Brain microvascular endothelial cell (primary cell): ENCODE measurements around the gene NAT8L.

Experiments used
- DNase-seq: peaks from one replicate; pipeline ENCODE4 v3.0.0-alpha.2; 2020
- H3K27ac ChIP-seq: fragments of 250-450 bp; sonication (Bioruptor Pico); 2 replicates; pipeline ENCODE4 v1.5.1; 2020; ENCODE audit warnings: mild to moderate bottlenecking, moderate library complexity
- H3K27me3 ChIP-seq: fragments of 250-450 bp; sonication (Bioruptor Pico); replicated peaks from 2 replicates; pipeline ENCODE4 v1.5.1; 2020; ENCODE audit warnings: mild to moderate bottlenecking
- H3K36me3 ChIP-seq: fragments of 250-450 bp; sonication (Bioruptor Pico); replicated peaks from 2 replicates; pipeline ENCODE4 v1.5.1; 2020; ENCODE audit warnings: mild to moderate bottlenecking
- H3K4me3 ChIP-seq: 2 replicates; pipeline ENCODE4 v1.5.1; 2011; ENCODE audit warnings: low read depth, mild to moderate bottlenecking, control low read depth, low read length, moderate library complexity
- in situ Hi-C: cut with HindIII; loops from 2 replicates; pipeline ENCODE4 v1.10.0; 2017; ENCODE audit warnings: low sequenced_read_pairs, low pct_ligation_motif_present
- TF ChIP-seq, protein P1 (sequence below): IDR thresholded peaks from 2 replicates; pipeline ENCODE4 v1.5.1; 2011; ENCODE audit warnings: low read depth, mild to moderate bottlenecking, moderate library complexity, low read length, control low read depth, inconsistent platforms; ENCODE audit errors: missing control alignments

Gene NAT8L

GRCh38 chr4:2066571-2067445 lies 7.7 kb downstream of the NAT8L start:
- no peak overlapping the region for H3K27ac ChIP-seq
- DNase-seq = no peak
- no peak overlapping the region for H3K4me3 ChIP-seq
- no peaks in the 10 kb centered on the region for H3K27me3 ChIP-seq
- TF ChIP-seq, protein P1, sequence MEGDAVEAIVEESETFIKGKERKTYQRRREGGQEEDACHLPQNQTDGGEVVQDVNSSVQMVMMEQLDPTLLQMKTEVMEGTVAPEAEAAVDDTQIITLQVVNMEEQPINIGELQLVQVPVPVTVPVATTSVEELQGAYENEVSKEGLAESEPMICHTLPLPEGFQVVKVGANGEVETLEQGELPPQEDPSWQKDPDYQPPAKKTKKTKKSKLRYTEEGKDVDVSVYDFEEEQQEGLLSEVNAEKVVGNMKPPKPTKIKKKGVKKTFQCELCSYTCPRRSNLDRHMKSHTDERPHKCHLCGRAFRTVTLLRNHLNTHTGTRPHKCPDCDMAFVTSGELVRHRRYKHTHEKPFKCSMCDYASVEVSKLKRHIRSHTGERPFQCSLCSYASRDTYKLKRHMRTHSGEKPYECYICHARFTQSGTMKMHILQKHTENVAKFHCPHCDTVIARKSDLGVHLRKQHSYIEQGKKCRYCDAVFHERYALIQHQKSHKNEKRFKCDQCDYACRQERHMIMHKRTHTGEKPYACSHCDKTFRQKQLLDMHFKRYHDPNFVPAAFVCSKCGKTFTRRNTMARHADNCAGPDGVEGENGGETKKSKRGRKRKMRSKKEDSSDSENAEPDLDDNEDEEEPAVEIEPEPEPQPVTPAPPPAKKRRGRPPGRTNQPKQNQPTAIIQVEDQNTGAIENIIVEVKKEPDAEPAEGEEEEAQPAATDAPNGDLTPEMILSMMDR = no peak
- in situ Hi-C loops = no loop called here
- H3K36me3 ChIP-seq = no peaks in the 10 kb centered on the region

GRCh38 chr4:2067446-2068197 lies 8.5 kb downstream of the NAT8L start:
- Histone ChIP-seq H3K27ac (no peak overlapping the region), H3K36me3 (no peaks in the 10 kb centered on the region), H3K27me3 (no peaks in the 10 kb centered on the region), H3K4me3 (no peak overlapping the region)
- in situ Hi-C loops = no loop called here
- DNase-seq = no peak
- TF ChIP-seq, protein P1 = no peak

DNA sequence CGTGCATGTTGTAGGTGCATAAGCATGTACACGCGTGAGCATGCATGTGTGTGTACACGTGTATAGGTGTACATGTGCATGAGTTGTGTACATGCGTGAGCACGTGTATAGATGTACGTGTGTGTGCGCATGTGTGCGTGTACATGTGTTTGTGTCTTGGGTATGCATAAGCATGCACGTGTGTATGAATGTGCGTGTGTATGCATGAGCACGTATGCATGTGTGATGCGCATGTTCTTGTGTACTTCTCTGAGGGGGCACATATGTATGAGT lies 9.0 kb downstream of the NAT8L start:
- no peaks in the 10 kb centered on the region for H3K27me3 ChIP-seq
- in situ Hi-C loops = no loop called here
- TF ChIP-seq, protein P1 = no peak
- no peak for DNase-seq
- no peak overlapping the region for H3K27ac ChIP-seq
- H3K36me3 ChIP-seq = no peaks in the 10 kb centered on the region
- H3K4me3 ChIP-seq = no peak overlapping the region

- no peak overlapping the region for H3K4me3 ChIP-seq
- in situ Hi-C loops = no loop called here
- H3K36me3 ChIP-seq = no peaks in the 10 kb centered on the region
- TF ChIP-seq, protein P1 = no peak
- DNase-seq = no peak
- H3K27ac ChIP-seq = no peak overlapping the region
- H3K27me3 ChIP-seq = no peaks in the 10 kb centered on the region
These were observed 9.4 kb downstream of the NAT8L start for GRCh38 chr4:2068566-2068965.

DNA sequence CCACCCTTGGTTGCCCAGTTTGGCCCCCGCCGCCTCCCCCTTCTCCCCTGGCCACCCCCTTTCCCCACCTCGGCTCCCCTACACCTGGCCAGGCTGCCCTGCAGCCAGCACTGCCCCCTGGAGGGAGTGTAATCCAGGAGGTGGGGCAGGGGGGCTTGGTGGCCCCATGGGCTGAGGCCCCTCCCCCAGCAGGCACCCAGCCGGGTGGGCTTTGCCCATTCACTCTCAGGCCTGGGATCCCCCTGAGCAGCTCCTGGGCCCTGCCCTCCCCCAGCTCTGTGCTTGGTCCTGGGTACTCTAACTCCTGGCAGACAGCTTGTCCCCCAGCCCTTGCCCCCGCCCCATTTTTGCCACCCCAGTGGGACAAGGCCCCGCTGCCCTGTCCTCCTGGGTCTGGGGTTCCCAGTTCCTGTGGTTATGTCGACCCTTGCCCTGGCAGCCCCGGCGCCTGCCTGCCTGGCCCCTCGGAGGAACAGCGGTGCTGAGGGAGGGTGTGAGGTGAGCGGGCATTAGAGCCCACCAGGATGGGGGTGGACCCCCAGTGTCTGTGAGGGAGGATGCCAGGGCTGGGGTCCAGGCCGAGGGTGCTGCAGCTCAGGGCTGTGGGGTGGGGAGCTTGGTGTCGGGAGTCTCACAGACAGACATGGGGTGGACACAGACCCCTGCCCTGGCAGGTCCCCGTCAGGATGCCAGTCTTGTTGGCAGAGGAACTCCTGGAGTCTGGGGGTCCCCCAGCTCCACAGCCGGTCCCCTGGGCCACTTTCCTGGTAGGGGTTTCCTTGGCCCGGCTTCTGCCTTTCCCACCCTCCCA lies 10.2 kb downstream of the NAT8L start:
- Histone ChIP-seq H3K27ac (no peak overlapping the region), H3K36me3 (no peaks in the 10 kb centered on the region), H3K27me3 (no peaks in the 10 kb centered on the region), H3K4me3 (no peak overlapping the region)
- DNase-seq = no peak
- in situ Hi-C loops = no loop called here
- TF ChIP-seq, protein P1 = no peak
